Activated T-cell treated with anti-CD3 and anti-CD28 coated beads, Interleukin-2, amount 50 U/mL, for 4 hours (primary cell): Measurements from ENCODE around the gene ZNF768. TPM values are rescaled to one million over a fixed set of nuclear protein-coding genes. Genes with fewer than 3 reads are reported as not detected.

Source experiments
- ATAC-seq, 2 donors: fragments of 200-7000 bp; cut with Tn5 transposase; one replicate each; pipeline ENCODE4 v1.10.0; 2021
- DNase-seq: peaks from one replicate; pipeline ENCODE4 v3.0.0-alpha.2; 2020
- H3K27me3 Mint-ChIP-seq: one replicate; pipeline ENCODE4 v1.8.0; 2021; ENCODE audit warnings: low read depth, mixed read lengths
- H3K36me3 Mint-ChIP-seq: one replicate; pipeline ENCODE4 v1.8.0; 2022; ENCODE audit warnings: mixed read lengths; ENCODE audit not compliant: insufficient read depth
- H3K4me1 Mint-ChIP-seq: one replicate; pipeline ENCODE4 v1.8.0; 2021; ENCODE audit warnings: low read depth, mixed read lengths
- H3K4me3 Mint-ChIP-seq: one replicate; pipeline ENCODE4 v1.8.0; 2021; ENCODE audit warnings: mild to moderate bottlenecking, moderate library complexity, mixed read lengths
- H3K9me3 Mint-ChIP-seq: one replicate; pipeline ENCODE4 v1.8.0; 2021; ENCODE audit warnings: mixed read lengths
- total RNA-seq, 3 donors: library from RNA; stranded (reverse); gene quantifications; one replicate each; pipeline ENCODE4 v1.2.1, GENCODE V29; 2021

Gene ZNF768
- 10 to 100 TPM in 2 of 3 donors, 1 to 10 TPM in 1; 9.1 to 10.7 (median 10.5) TPM for total RNA-seq

DNA sequence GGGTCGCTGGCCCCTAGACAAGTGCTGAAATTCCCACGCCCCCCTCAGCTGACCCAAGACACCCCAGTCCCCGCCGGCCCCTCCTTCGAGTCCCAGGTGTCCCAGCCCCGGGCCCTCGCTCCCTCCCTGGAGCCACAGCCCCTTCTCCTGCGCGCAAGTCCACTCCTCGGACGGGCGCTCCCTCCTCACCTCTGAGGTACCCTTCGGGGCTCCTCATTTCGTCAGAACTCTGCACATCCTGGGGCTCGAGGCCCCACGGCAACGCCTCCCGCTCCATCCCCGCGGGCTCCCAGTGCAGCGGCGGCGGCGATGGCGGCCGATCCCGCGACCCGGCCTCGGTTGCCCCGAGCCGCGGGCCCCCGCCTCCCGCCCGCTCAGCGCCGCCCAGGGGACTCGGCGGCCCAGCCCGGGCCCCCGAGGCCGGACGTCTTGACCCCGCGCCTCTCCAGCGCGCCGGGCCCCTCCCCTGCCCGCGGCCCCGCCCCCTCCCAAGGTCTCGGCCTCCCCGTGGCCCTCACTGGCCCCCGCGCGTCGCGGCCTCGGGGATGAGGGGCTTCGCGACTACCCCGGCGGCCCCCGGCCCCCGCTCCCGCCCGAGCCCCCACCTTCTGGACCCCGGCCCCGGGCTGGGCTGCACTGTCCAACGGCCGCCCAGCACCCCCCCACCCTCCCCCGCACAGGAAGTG lies at the start of gene ZNF768:
Gene ZNF768 (minus strand): TSS at position 430 of the 686 bp plus-strand sequence. CDS start 153 bp downstream, at position 277.
- Mint-ChIP-seq H3K4me3 (peak within 1 kb of the TSS; percentile 82), H3K9me3 (no peaks in the 10 kb centered on the region), H3K36me3 (peaks cover 7% of the 10 kb centered on the region), H3K4me1 (peaks cover 30% of the 10 kb centered on the region), H3K27me3 (no peaks in the 10 kb centered on the region)
- ATAC-seq (peak; percentile 21 to 30), DNase-seq (no peak)

DNA sequence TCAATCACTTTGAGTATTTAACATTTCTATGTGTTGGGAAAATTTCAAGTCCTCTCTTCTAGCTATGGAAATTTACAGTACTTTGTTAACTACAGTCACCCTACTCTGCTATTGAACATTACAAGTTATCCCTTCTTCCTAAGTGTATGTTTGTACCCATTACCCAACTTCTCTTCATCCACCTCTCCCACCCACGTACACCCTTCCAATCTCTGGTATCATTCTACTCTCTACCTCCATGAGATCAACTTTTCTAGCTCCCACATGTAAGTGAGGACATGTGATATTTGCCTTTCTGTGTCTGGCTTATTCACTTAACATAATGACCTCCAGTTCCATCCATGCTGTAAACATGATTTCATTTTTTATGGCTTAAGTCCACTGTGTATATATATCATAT lies 48.3 kb upstream of the ZNF768 start:
- no peak for ATAC-seq
- peaks cover 18% of the 10 kb centered on the region for H3K4me1 Mint-ChIP-seq

DNA sequence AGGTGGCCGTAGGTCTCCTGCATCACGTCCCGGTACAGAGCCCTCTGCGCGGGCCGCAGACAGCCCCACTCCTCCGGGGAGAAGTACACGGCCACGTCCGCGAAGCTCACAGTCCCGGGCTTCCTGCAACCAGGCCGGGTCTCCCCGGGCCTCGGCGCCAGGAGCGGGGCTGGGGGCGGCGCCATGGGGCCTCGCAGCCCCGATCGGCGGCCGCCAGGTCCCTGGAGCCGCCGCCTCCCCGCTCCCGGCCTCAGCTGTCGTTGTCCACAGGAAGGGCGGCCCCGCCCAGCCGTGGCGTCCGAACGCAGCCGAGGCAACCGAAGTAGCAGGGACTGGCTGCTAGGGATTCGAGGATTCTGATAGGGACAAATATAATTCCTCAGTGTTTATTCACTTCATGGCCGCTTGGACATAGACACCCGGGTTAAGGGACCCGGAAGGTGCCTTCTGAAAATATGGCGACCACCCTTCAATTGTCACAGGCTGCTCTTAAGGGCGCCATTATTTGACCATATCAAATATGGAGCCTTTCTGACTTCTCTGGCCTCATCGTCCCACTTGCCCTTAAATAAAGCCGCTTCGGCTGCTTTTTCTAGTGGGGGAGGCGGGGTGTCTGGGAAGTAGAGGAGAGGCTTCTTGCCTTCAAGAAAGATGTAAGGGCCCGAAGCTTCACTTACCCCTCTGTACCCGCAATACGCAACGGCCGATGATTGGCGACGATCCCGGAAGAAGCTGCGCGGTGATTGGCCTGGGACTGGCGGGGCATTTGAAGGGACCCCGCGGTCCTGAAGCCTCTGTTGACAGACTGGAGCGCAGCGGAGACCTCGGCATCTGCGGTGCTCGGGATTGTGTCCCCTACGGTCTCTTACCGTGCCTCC lies 45.3 kb upstream of the ZNF768 start, which contains the start of gene ZNF688:
Gene ZNF688 (minus strand): TSS at position 270 of the 878 bp plus-strand sequence. CDS start 85 bp downstream, at position 185.
- Mint-ChIP-seq H3K4me1 (peaks cover 35% of the 10 kb centered on the region), H3K9me3 (no peaks in the 10 kb centered on the region), H3K27me3 (no peaks in the 10 kb centered on the region), H3K36me3 (no peaks in the 10 kb centered on the region), H3K4me3 (peak within 1 kb of the TSS; percentile 82)
- DNase-seq (peak; percentile 92), ATAC-seq (peak; percentile 80 to 84)

More for the DNA sequence above, 48.3 kb upstream of the ZNF768 start:
- no peak overlapping the region for H3K4me3 Mint-ChIP-seq
- no peaks in the 10 kb centered on the region for H3K9me3 Mint-ChIP-seq
- no peaks in the 10 kb centered on the region for H3K36me3 Mint-ChIP-seq
- DNase-seq, result no peak
- H3K27me3 Mint-ChIP-seq, result no peaks in the 10 kb centered on the region

DNA sequence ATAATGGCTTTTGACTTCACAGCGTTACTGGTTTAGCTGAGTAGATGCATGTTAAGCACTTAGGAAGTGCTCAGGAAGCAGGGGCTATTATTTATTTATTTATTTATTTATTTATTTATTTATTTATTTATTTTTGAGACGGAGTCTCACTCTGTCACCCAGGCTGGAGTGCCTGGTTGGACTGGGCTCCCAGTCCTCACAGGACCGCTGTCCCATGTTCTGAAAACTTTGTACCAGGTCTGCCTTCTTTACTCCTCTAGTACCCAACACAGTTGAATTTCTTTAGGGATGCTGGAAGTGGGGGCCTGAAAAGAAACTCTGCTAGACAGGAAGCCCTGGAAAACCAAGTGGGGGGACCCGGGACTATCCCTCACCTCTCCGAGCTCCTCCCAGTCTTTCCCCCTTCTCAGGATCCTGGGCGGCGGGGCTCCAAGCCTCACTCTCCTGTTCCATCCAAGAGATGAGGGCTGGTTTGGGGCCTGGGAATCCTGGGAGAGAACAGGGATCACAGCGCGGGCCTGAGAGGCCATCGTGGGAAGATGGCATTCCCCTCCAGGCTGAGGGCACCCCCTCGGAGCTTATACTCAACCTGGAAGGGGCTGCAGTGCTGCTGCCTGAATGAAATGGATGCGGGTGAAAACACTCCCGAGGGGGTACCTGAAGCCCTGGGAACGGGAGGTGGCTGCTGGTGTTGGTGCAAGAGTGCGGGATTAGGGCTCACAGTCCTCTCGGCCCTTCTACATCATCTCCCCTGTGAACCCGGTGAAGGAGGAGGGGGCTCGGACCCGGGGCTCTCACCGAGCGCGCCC lies 44.5 kb upstream of the ZNF768 start:
- H3K36me3 Mint-ChIP-seq, result no peaks in the 10 kb centered on the region
- H3K9me3 Mint-ChIP-seq, result no peaks in the 10 kb centered on the region
- no peaks in the 10 kb centered on the region for H3K27me3 Mint-ChIP-seq
- no peak for ATAC-seq
- H3K4me1 Mint-ChIP-seq, result peaks cover 43% of the 10 kb centered on the region
- H3K4me3 Mint-ChIP-seq, result peak overlapping the region; percentile 82
- no peak for DNase-seq

DNA sequence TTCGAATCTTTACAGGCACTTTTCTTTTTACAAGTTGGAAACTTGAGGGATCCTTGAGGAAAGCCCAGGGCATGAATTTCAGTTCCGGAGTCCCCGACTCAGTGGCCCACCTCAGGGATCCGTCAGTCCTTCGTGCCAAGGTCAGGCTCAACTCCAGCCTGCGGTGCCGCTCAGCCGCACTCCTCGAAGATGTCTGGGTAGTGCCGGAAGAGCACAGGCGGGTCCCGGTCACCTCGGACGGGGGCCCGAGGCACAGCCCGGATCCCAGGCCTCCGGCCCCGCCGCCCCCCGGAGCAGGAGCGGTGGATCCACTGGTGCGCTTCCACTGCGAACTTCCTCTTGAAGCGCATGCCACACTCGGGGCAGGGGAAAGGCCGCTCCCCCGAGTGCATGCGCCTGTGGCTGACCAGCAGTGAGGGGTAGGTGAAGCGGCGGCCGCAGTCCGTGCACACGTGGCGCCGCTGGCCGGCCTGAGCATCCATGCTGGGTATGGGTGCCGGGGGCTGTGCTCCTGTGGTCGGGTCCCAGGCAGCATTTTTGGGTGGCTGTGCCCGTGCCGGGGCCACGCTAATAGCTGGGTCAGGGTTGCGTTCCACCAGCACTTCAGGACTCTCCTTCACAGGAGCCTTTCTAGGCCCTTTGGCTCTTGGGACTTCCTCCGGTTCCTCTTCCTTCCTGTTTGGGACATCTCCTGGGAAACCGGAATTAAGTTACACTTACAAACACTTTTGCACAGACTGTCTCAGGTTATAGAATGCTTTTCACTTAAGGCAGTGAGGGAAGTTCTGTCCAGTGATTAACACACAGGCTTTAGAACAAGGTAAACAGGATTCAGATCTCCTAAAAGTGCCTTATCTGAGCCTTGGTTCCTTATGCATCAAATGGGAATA lies 43.6 kb upstream of the ZNF768 start:
- H3K27me3 Mint-ChIP-seq, result no peaks in the 10 kb centered on the region
- H3K4me1 Mint-ChIP-seq, result peaks cover 43% of the 10 kb centered on the region
- DNase-seq (no peak), ATAC-seq (no peak)
- peak overlapping the region; percentile 29 for H3K4me3 Mint-ChIP-seq
- H3K9me3 Mint-ChIP-seq, result no peaks in the 10 kb centered on the region
- H3K36me3 Mint-ChIP-seq, result no peaks in the 10 kb centered on the region

DNA sequence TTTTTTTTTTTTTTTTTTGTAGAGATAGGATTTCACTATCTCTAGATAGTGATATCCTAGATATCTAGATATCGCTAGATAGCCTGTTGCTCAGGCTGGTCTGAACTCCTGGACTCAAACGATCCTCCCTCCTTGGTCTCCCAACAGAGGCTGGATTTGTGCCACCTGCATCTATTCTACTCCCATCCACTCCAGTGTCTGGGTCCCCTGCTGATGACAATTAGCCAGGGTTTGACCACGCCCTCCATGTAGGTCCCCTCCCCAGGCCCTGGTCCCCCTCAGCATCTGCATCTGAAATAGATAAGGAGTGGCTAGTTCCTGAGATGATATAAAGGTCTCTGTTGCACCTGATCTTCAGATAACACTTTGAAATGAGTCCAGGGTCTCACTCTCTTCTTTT lies 42.9 kb upstream of the ZNF768 start:
- no peaks in the 10 kb centered on the region for H3K36me3 Mint-ChIP-seq
- H3K27me3 Mint-ChIP-seq, result no peaks in the 10 kb centered on the region
- DNase-seq, result no peak
- H3K9me3 Mint-ChIP-seq, result no peaks in the 10 kb centered on the region
- H3K4me3 Mint-ChIP-seq, result no peak overlapping the region
- H3K4me1 Mint-ChIP-seq, result peaks cover 43% of the 10 kb centered on the region
- ATAC-seq, result no peak

DNA sequence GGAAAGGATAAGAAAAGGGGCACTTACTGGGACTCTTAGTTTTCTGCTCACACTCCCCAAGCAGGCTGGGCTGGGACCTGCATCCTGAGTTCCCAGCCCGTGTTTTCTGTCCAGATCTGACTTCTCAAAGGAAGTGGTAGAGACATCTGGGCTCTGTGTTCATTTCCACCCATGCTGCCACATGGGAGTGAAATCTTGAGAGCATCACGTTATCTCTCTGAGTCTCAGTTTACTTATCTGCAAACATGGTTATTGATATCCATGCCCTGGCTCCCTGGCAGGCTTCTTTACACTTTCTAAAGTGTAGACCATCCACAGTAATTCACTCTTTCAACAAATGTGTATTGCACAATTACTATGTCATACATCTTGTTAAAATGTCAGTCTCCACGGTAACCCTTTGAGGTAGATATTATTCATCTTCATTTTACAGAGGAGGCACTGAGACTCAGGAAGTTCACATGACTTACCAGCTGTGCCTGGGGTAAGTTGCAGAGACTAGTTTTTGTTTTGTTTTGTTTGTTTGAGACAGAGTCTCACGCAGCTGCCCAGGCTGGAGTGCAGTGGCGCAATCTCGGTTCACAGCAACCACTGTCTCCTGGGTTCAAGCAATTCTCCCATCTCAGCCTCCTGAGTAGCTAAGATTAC lies 41.7 kb upstream of the ZNF768 start:
- peak overlapping the region; percentile 70 for H3K4me3 Mint-ChIP-seq
- ATAC-seq (peak; percentile 36 to 47), DNase-seq (peak; percentile 32)
- no peaks in the 10 kb centered on the region for H3K9me3 Mint-ChIP-seq
- H3K36me3 Mint-ChIP-seq, result no peaks in the 10 kb centered on the region
- no peaks in the 10 kb centered on the region for H3K27me3 Mint-ChIP-seq
- H3K4me1 Mint-ChIP-seq, result peaks cover 39% of the 10 kb centered on the region

DNA sequence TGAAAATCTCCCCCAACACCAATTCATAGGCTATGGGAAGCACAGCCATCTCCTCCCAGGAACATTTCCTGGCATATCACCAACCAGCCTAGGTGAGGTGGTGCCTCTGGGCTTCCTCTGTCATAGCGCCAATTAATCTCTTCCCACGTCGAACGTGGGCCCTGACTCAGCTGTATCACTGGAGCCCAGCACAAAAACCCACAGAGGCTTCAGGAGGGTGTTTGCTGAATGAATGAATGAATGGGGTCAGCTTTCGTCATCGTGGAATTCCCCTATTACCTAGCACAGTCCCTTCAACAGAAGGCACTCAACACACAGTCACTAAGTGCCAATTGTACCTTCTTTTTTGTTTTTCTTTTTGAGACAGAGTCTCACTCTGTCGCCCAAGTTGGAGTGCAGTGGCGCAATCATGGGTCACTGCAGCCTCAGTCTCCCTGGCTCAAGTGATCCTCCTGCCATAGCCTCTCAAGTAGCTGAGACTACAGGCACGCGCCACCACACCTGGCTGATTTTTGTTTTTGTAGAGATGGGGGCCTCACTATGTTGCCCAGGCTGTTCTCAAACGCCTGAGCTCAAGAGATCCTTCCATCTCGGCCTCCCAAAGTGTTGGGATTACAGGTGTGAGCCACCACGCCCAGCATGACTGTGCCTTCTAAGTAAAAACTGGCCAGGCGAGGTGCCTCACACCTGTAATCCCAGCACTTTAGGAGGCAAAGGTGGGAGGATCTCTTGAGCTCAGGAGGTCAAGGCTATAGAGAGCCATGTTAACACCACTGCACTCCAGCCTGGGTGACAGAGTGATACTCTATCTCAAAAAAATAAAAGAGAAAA lies 41.0 kb upstream of the ZNF768 start:
- ATAC-seq, result peak; percentile 44 to 47
- peak; percentile 62 for DNase-seq
- Mint-ChIP-seq H3K4me3 (peak overlapping the region; percentile 70), H3K9me3 (no peaks in the 10 kb centered on the region), H3K4me1 (peaks cover 39% of the 10 kb centered on the region), H3K36me3 (no peaks in the 10 kb centered on the region), H3K27me3 (no peaks in the 10 kb centered on the region)

DNA sequence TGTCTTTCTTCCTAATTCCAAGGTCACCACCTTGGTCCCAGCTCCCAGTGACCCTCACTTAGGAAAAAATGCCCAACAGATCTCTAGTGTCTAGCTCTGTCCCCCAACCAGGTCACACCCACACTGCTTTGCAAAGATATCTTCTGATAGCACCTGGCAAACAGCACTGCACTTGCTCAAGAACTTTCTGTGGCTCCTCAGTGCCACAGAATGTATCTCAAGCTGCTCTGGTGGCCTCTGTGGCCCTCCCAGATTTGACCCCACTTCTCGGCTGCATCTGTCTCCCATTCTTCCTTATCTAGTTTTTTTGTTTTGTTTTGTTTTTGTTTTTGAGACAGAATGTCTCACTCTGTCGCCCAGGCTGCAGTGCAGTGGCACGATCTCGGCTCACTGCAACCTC lies 40.2 kb upstream of the ZNF768 start:
- H3K27me3 Mint-ChIP-seq, result no peaks in the 10 kb centered on the region
- DNase-seq (no peak), ATAC-seq (no peak)
- no peak overlapping the region for H3K4me3 Mint-ChIP-seq
- H3K4me1 Mint-ChIP-seq, result peaks cover 36% of the 10 kb centered on the region
- H3K9me3 Mint-ChIP-seq, result no peaks in the 10 kb centered on the region
- no peaks in the 10 kb centered on the region for H3K36me3 Mint-ChIP-seq

DNA sequence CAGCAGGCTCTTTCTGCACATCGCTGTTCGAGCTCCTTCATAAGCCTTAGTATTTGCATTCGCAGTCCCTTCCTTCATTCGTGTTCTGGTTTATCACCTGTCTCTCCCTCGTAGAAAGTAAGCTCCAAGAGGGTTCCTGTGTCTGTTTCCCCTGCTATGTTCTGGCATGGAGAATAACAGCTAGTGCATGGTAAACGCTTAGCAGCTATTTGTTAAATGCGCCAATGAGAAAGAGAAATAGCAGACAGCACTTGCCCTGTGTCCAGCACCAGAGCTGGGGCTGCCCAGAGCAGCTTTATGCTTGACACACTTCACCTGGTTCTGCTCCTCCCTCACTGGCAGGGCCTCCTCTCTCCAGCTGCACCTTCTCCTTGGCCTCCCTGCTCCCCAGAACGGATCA lies 39.6 kb upstream of the ZNF768 start:
- ATAC-seq, result no peak
- no peak for DNase-seq
- peaks cover 38% of the 10 kb centered on the region for H3K4me1 Mint-ChIP-seq
- no peaks in the 10 kb centered on the region for H3K9me3 Mint-ChIP-seq
- no peak overlapping the region for H3K4me3 Mint-ChIP-seq
- H3K27me3 Mint-ChIP-seq, result no peaks in the 10 kb centered on the region
- no peaks in the 10 kb centered on the region for H3K36me3 Mint-ChIP-seq

DNA sequence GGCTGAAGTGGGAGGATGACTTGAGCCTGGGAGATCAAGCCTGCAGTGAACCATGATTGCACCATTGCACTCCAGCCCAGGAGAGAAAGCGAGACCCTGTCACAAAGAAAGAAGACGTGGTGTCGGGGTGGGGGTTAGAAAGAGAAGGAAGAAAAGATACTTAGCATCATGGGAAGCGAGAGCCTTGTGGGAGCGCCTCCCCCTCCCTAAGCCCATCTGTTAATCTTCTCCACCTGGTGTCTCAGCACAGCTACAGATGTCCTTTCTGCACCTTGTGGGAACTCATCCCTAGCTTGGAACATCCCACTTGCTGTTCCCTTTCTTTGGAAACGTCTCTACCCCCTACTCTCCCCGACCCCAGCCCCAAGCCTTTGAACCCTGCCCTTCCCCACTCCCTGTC lies 39.2 kb upstream of the ZNF768 start:
- DNase-seq (no peak), ATAC-seq (no peak)
- no peaks in the 10 kb centered on the region for H3K9me3 Mint-ChIP-seq
- H3K27me3 Mint-ChIP-seq, result no peaks in the 10 kb centered on the region
- H3K4me1 Mint-ChIP-seq, result peaks cover 37% of the 10 kb centered on the region
- H3K4me3 Mint-ChIP-seq, result no peak overlapping the region
- H3K36me3 Mint-ChIP-seq, result no peaks in the 10 kb centered on the region

DNA sequence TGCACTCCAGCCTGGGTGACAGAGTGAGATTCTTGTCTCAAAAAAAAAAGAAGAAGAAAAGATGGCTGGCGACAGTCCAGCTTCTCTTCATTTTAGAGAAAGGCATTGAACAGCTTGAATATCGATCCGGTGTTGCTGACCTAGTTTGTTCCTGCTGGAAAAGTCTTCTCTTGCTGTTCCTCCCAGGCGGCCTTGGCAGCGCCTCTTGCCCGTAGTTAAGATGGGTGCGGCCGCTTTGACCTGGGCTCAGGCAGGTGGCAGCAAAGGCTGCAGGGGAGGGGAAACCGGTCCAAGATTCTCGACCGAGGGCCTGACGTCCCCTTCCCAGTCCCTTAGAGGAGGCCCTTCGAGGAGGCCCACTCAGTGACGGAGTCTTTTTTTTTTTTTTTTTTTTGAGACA lies 35.7 kb upstream of the ZNF768 start:
- H3K4me1 Mint-ChIP-seq, result peaks cover 33% of the 10 kb centered on the region
- no peaks in the 10 kb centered on the region for H3K9me3 Mint-ChIP-seq
- no peaks in the 10 kb centered on the region for H3K36me3 Mint-ChIP-seq
- H3K27me3 Mint-ChIP-seq, result no peaks in the 10 kb centered on the region
- no peak for DNase-seq
- H3K4me3 Mint-ChIP-seq, result peak overlapping the region; percentile 82
- ATAC-seq, result no peak
